GM12891 (cell line): Measurements from ENCODE around the gene FAT4.

Experiments used
- DNase-seq: peaks from one replicate; pipeline ENCODE4 v3.0.0; 2011; ENCODE audit warnings: low spot score; ENCODE audit not compliant: insufficient read length
- FAIRE-seq: peaks from 2 replicates; lab custom pipeline; 2011; peaks lifted over from hg19 to GRCh38; lab: Jason Lieb, UNC
- PAX5 ChIP-seq: IDR thresholded peaks from 2 replicates; pipeline ENCODE4 v1.6.1; 2011; ENCODE audit warnings: low read length, moderate library complexity, mild to moderate bottlenecking; ENCODE audit not compliant: insufficient read depth, severe bottlenecking
- POLR2A ChIP-seq: IDR thresholded peaks from 2 replicates; pipeline ENCODE4 v1.6.1; 2011; ENCODE audit warnings: low read depth, low read length, control low read depth
- POLR2AphosphoS5 ChIP-seq: IDR thresholded peaks from 2 replicates; pipeline ENCODE4 v1.6.1; 2011; ENCODE audit warnings: low read depth, low read length, control low read depth
- POU2F2 ChIP-seq: IDR thresholded peaks from 2 replicates; pipeline ENCODE4 v1.6.1; 2011; ENCODE audit warnings: low read depth, mild to moderate bottlenecking, control low read depth, low read length, moderate library complexity
- SPI1 ChIP-seq: IDR thresholded peaks from 2 replicates; pipeline ENCODE4 v1.6.1; 2011; ENCODE audit warnings: low read depth, low read length, control low read depth
- TAF1 ChIP-seq: IDR thresholded peaks from 2 replicates; pipeline ENCODE4 v1.6.1; 2011; ENCODE audit warnings: low read depth, low read length, control low read depth

The FAT4 gene

GRCh38 chr4:125316401-125316790 lies 1.6 kb downstream of the FAT4 start:
- no peak for DNase-seq
- TF ChIP-seq TAF1, result no peak
- no peak for TF ChIP-seq PAX5
- TF ChIP-seq POLR2A, result no peak
- TF ChIP-seq POU2F2, result no peak
- TF ChIP-seq SPI1, result no peak
- TF ChIP-seq POLR2AphosphoS5, result no peak
- FAIRE-seq, result no peak

- DNase-seq (no peak), FAIRE-seq (no peak)
- no peak for TF ChIP-seq POLR2A
- TF ChIP-seq TAF1, result no peak
- TF ChIP-seq POLR2AphosphoS5, result no peak
- TF ChIP-seq POU2F2, result no peak
- no peak for TF ChIP-seq PAX5
- TF ChIP-seq SPI1, result no peak
Measured at GRCh38 chr4:125316791-125317524, 2.2 kb downstream of the FAT4 start.

DNA sequence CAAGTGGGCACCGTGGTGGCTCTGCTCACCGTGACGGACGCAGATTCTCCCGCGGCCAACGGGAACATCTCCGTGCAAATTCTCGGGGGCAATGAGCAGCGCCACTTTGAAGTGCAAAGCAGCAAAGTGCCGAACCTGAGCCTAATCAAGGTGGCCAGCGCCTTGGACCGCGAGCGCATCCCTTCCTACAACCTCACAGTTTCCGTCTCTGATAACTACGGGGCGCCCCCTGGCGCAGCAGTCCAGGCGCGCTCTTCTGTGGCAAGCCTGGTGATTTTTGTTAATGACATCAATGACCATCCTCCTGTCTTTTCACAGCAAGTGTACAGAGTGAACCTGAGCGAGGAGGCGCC lies 2.7 kb downstream of the FAT4 start:
- DNase-seq (no peak), FAIRE-seq (no peak)
- no peak for TF ChIP-seq POU2F2
- no peak for TF ChIP-seq TAF1
- no peak for TF ChIP-seq POLR2A
- TF ChIP-seq SPI1, result no peak
- TF ChIP-seq POLR2AphosphoS5, result no peak

GRCh38 chr4:125319311-125319710 lies 4.6 kb downstream of the FAT4 start:
- FAIRE-seq (no peak), DNase-seq (no peak)
- no peak for TF ChIP-seq POLR2AphosphoS5
- TF ChIP-seq POU2F2, result no peak
- TF ChIP-seq SPI1, result no peak
- no peak for TF ChIP-seq PAX5
- TF ChIP-seq POLR2A, result no peak

- DNase-seq, result no peak
- TF ChIP-seq PAX5 (no peak), POLR2AphosphoS5 (no peak)
- FAIRE-seq, result no peak
Measured at GRCh38 chr4:125321709-125322365, 7.1 kb downstream of the FAT4 start.

DNA sequence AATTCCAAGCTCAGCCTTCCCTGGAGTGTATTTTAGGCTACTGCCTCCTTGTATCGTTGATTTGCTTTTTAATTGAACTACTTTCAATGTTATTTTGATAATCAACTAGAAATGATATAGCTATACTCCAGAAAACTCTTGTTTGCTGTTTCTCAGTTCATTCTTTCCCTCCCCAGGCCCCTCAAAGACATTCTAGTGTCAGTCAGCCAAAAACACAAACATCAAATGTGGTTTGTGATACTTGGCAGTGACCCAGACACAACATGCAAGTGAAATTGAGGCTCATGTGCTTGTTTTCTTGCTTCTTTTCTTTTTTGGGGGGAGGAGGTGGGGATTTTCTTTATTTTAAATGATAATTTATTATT lies 7.6 kb downstream of the FAT4 start:
- no peak for DNase-seq
- FAIRE-seq, result no peak
- no peak for TF ChIP-seq POLR2AphosphoS5
- no peak for TF ChIP-seq POU2F2
- no peak for TF ChIP-seq TAF1
- TF ChIP-seq SPI1, result no peak
- no peak for TF ChIP-seq POLR2A
- no peak for TF ChIP-seq PAX5

- no peak for FAIRE-seq
- no peak for TF ChIP-seq POU2F2
- DNase-seq, result no peak
Measured at GRCh38 chr4:125323654-125324053, 8.9 kb downstream of the FAT4 start.

- TF ChIP-seq TAF1 (no peak), POLR2A (no peak), PAX5 (no peak), SPI1 (no peak), POLR2AphosphoS5 (no peak), POU2F2 (no peak)
- FAIRE-seq (no peak), DNase-seq (no peak)
Measured at GRCh38 chr4:125325733-125326132, 11.0 kb downstream of the FAT4 start.

GRCh38 chr4:125331116-125331515 lies 16.4 kb downstream of the FAT4 start:
- DNase-seq, result no peak
- FAIRE-seq, result no peak
- no peak for TF ChIP-seq SPI1
- TF ChIP-seq PAX5, result no peak
- TF ChIP-seq TAF1, result no peak
- no peak for TF ChIP-seq POLR2A
- no peak for TF ChIP-seq POLR2AphosphoS5
- no peak for TF ChIP-seq POU2F2

DNA sequence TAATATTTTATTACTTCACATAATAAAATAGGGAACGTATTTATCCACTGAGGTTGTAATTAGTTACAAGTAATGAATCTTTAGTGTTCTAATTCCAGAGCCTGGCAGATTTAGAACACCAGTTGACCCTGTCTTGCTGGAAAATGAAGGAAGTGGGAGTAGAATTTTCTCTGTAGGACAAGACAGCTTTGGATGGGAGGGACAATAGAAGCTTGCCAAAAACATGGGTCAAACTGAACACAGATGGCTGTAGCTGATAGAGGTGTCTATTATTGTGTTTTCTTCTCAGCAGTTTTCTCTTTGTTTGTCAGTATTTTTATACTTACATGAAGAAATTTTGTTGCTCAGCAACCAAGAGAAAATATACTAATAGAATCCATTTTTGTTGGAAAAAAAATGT lies 20.2 kb downstream of the FAT4 start:
- FAIRE-seq, result no peak
- TF ChIP-seq PAX5 (no peak), POU2F2 (no peak), POLR2A (no peak), TAF1 (no peak), SPI1 (no peak), POLR2AphosphoS5 (no peak)
- DNase-seq, result no peak

DNA sequence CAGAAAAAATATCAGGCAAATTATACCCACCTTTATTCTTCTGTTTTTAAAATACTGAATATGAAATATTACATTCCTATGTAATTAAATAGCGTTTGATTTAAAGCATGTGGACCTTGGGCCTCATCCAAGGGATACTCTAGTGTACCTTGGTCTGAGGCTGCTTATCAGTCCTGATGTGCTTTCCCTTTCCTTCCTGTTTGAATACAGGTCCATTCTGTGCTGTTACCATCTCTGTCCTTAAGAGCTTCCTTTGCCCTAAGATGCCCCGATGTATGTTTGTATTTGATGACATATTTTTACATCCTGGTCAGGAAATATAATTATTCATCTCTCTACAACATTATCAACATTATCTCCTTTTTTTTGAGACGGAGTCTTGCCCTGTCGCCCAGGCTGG lies 24.1 kb downstream of the FAT4 start:
- no peak for DNase-seq
- TF ChIP-seq TAF1 (no peak), POLR2AphosphoS5 (no peak), POLR2A (no peak), SPI1 (no peak), PAX5 (no peak), POU2F2 (no peak)
- FAIRE-seq, result no peak
